DND-41 (cell line): Measurements from ENCODE around the gene SEMA3A.

Experiments used
- CTCF ChIP-seq: IDR thresholded peaks from 2 replicates; pipeline ENCODE4 v1.5.1; 2012; ENCODE audit warnings: borderline replicate concordance, low read length, moderate library complexity, mild to moderate bottlenecking; ENCODE audit not compliant: poor library complexity, severe bottlenecking; ENCODE audit errors: extremely low read depth
- EZH2 ChIP-seq: IDR thresholded peaks from 3 replicates; pipeline ENCODE4 v1.6.1; 2012; ENCODE audit warnings: borderline replicate concordance, low read depth, mild to moderate bottlenecking, moderate library complexity, low read length, inconsistent platforms; ENCODE audit not compliant: severe bottlenecking

- no peak for TF ChIP-seq CTCF
- TF ChIP-seq EZH2, result no peak
These were observed 89.8 kb downstream of the SEMA3A start for GRCh38 chr7:84104826-84105225.
